ACC112 (cell line): ENCODE measurements around the gene EXOC2.

Source experiments
- H2AFZ ChIP-seq: fragments of 200-600 bp; sonication (generic); one replicate; pipeline ENCODE4 v1.6.0; 2017; ENCODE audit warnings: antibody characterized with exemption, low read length; ENCODE audit not compliant: unreplicated experiment
- H3K27ac ChIP-seq: fragments of 200-600 bp; sonication (generic); 2 replicates; pipeline ENCODE4 v1.5.1; 2014; ENCODE audit warnings: low read depth, mild to moderate bottlenecking, antibody characterized with exemption, low read length, moderate library complexity
- H3K27me3 ChIP-seq: fragments of 200-600 bp; sonication (generic); 2 replicates; pipeline ENCODE4 v1.6.1; 2014; ENCODE audit warnings: mild to moderate bottlenecking, antibody characterized with exemption, low read length, moderate library complexity, mixed read lengths; ENCODE audit not compliant: insufficient read depth
- H3K36me3 ChIP-seq: fragments of 200-600 bp; sonication (generic); 2 replicates; pipeline ENCODE4 v1.6.1; 2016; ENCODE audit warnings: mild to moderate bottlenecking, antibody characterized with exemption, low read length, moderate library complexity, mixed read lengths; ENCODE audit not compliant: insufficient read depth
- H3K4me1 ChIP-seq: fragments of 200-600 bp; sonication (generic); one replicate; pipeline ENCODE4 v1.6.1; 2016; ENCODE audit warnings: low read length, mixed read lengths; ENCODE audit not compliant: insufficient read depth, unreplicated experiment, control insufficient read depth
- H3K4me3 ChIP-seq: fragments of 200-600 bp; sonication (generic); 2 replicates; pipeline ENCODE4 v1.5.1; 2014; ENCODE audit warnings: mild to moderate bottlenecking, low read depth, low read length
- H3K79me2 ChIP-seq: fragments of 200-600 bp; sonication (generic); one replicate; pipeline ENCODE4 v1.6.0; 2016; ENCODE audit warnings: low read length; ENCODE audit not compliant: control insufficient read depth, unreplicated experiment, insufficient read depth

EXOC2 gene, protein sequence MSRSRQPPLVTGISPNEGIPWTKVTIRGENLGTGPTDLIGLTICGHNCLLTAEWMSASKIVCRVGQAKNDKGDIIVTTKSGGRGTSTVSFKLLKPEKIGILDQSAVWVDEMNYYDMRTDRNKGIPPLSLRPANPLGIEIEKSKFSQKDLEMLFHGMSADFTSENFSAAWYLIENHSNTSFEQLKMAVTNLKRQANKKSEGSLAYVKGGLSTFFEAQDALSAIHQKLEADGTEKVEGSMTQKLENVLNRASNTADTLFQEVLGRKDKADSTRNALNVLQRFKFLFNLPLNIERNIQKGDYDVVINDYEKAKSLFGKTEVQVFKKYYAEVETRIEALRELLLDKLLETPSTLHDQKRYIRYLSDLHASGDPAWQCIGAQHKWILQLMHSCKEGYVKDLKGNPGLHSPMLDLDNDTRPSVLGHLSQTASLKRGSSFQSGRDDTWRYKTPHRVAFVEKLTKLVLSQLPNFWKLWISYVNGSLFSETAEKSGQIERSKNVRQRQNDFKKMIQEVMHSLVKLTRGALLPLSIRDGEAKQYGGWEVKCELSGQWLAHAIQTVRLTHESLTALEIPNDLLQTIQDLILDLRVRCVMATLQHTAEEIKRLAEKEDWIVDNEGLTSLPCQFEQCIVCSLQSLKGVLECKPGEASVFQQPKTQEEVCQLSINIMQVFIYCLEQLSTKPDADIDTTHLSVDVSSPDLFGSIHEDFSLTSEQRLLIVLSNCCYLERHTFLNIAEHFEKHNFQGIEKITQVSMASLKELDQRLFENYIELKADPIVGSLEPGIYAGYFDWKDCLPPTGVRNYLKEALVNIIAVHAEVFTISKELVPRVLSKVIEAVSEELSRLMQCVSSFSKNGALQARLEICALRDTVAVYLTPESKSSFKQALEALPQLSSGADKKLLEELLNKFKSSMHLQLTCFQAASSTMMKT

GRCh38 chr6:692858-693722 lies at the start of gene EXOC2:
TSS of gene EXOC2 (minus strand) at chr6:693139. CDS start at chr6:637818, 55,321 bp downstream.
- peaks cover 14% of the 10 kb centered on the region for H3K4me1 ChIP-seq
- H3K27ac ChIP-seq, result no peak within 1 kb of the TSS
- no peaks in the 10 kb centered on the region for H3K36me3 ChIP-seq
- no peaks in the 10 kb centered on the region for H3K27me3 ChIP-seq
- peak within 1 kb of the TSS; percentile 72 for H2AFZ ChIP-seq
- peak within 1 kb of the TSS; percentile 93 for H3K4me3 ChIP-seq
- peaks cover 35% of the 10 kb centered on the region for H3K79me2 ChIP-seq

DNA sequence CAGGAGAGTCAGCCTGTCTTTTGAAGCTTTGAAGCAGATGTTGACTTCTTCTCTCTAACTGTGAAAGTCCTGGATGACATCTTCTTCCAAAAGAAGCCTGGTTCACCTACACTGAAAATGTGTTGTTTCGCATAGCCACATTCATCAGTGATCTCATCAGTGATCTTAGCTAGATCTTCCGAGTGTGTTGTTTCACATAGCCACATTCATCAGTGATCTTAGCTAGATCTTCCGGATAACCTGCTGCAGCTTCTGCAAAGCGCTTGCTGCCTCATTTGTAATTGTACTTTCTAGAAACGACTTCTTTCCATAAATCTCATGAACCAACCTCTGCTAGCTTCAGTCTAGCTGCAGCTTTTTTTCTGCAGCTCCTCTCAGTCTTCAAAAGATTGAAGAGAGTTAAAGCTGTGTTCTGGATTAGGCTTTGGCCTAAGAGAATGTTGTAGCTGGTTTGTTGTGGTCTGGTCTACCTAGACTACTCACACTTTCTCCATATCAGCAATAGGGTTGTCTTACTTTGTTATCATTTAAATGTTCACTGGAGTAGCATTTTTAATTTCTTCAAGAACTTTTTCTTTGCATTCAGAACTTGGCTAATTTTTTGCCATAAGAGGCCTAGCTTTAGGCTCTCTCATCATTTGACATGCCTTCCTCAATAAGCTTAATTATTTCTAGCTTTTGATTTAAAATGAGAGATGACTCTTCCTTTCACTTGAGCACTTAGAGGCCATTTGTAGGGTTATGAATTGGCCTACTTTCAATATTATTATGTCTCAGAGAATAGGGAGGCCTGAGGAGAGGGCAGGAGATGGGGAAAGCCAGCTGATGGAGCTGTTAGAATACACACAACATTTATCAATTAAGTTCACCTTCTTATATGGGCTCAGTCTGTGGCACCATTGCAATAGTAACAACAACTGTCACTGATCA lies 48.7 kb upstream of the EXOC2 start:
- Histone ChIP-seq H3K79me2 (no peaks in the 10 kb centered on the region), H3K4me3 (no peak overlapping the region), H2AFZ (no peak overlapping the region), H3K4me1 (no peaks in the 10 kb centered on the region), H3K27me3 (0 out of 2 replicates have a peak, but pooled peaks cover 3% of the 10 kb centered on the region), H3K36me3 (no peaks in the 10 kb centered on the region), H3K27ac (no peak overlapping the region)

DNA sequence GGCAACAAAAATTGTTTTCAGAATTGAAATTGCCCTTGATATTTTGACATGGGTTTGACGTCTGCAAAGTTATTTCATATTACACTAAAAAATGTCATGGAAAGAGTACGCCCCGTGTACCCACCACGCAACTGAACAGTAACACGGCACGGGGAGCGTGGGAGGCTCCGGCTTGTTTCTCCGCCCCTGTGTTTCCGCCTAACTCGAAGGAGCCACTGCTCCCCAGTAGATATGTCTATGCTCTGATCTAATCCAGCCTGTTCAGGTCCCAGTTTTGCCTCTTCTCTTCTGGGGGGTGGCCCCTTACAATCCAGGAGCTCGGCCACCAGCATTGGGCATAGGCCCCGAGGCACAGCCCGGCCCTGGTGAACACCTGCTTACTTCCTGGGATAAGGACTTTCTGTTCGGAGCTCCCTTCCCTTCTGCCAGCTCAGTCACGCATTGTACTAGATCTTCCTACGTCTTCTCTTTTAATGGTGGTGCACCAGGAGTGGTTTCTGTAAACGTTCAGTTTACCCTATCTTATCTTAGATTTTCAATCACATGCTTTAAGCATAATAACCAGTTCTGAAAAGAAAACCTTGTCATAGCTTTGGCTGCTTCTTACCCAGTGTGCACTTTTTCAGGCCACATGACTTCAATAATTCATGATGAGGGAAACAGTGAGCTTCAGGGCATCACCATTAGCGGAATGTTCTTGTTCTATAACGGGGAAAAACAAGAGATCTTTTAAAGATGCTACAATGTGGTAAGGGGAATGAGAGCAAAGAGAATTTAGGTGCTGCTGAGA lies 43.9 kb upstream of the EXOC2 start:
- Histone ChIP-seq H3K4me1 (no peaks in the 10 kb centered on the region), H3K4me3 (no peak overlapping the region), H3K27me3 (0 out of 2 replicates have a peak, but pooled peaks cover 10% of the 10 kb centered on the region), H3K36me3 (no peaks in the 10 kb centered on the region), H3K79me2 (no peaks in the 10 kb centered on the region), H3K27ac (no peak overlapping the region), H2AFZ (no peak overlapping the region)

DNA sequence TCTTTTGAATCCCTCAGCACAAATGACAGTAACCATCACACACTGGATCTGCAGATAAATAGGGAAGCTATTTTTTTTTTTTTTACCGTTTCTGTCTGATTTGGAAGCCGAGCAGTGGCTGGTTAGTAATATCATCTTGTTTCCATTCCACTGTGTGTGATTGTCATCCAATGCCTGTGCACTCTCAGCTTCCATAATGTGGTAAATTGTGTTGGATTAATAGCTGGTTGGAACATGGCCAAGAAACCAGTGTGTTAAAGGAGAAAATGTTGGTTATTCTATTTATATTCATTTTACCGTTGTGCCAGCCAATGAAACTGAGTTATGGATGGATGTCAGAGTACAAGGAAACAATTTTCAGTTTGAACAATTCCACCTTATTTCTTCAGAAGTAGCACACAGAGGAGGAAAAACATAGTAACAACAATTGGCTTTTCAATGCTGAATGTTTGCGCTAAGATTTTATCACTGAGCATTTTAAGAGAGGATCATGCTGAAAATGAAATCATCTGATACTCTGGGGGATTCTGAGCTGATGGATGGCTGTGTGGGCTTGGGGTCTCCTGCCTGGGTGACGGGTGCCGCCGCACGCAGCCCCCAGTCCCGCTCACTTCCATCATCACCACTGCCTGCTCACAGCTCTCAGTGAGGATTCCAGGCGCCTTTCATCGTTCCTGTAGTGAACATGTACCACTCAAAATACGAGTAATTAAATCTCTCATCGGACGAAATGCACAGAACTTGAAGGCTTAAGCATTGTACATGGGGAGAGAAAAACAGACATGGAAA lies 40.7 kb upstream of the EXOC2 start:
- no peaks in the 10 kb centered on the region for H3K36me3 ChIP-seq

GRCh38 chr6:731924-732323 lies 39.0 kb upstream of the EXOC2 start:
- no peak overlapping the region for H3K4me3 ChIP-seq
- peaks cover 57% of the 10 kb centered on the region for H3K27me3 ChIP-seq
- H3K4me1 ChIP-seq, result no peaks in the 10 kb centered on the region
- no peaks in the 10 kb centered on the region for H3K79me2 ChIP-seq
- H3K27ac ChIP-seq, result no peak overlapping the region
- H3K36me3 ChIP-seq, result no peaks in the 10 kb centered on the region
- H2AFZ ChIP-seq, result no peak overlapping the region

More for the DNA sequence above, 40.7 kb upstream of the EXOC2 start:
- H3K4me3 ChIP-seq, result no peak overlapping the region
- no peaks in the 10 kb centered on the region for H3K4me1 ChIP-seq
- no peak overlapping the region for H2AFZ ChIP-seq
- H3K27me3 ChIP-seq, result peaks cover 41% of the 10 kb centered on the region
- no peak overlapping the region for H3K27ac ChIP-seq
- H3K79me2 ChIP-seq, result no peaks in the 10 kb centered on the region

GRCh38 chr6:729606-730320 lies 36.8 kb upstream of the EXOC2 start:
- Histone ChIP-seq H2AFZ (no peak overlapping the region), H3K27ac (no peak overlapping the region), H3K36me3 (no peaks in the 10 kb centered on the region), H3K79me2 (no peaks in the 10 kb centered on the region), H3K4me3 (no peak overlapping the region), H3K27me3 (peaks cover 78% of the 10 kb centered on the region), H3K4me1 (no peaks in the 10 kb centered on the region)

- no peaks in the 10 kb centered on the region for H3K4me1 ChIP-seq
- H3K27me3 ChIP-seq, result peaks cover 83% of the 10 kb centered on the region
- no peaks in the 10 kb centered on the region for H3K36me3 ChIP-seq
- no peak overlapping the region for H3K27ac ChIP-seq
- H2AFZ ChIP-seq, result no peak overlapping the region
- no peak overlapping the region for H3K4me3 ChIP-seq
- H3K79me2 ChIP-seq, result no peaks in the 10 kb centered on the region
Measured at GRCh38 chr6:727856-728255, 34.9 kb upstream of the EXOC2 start.

DNA sequence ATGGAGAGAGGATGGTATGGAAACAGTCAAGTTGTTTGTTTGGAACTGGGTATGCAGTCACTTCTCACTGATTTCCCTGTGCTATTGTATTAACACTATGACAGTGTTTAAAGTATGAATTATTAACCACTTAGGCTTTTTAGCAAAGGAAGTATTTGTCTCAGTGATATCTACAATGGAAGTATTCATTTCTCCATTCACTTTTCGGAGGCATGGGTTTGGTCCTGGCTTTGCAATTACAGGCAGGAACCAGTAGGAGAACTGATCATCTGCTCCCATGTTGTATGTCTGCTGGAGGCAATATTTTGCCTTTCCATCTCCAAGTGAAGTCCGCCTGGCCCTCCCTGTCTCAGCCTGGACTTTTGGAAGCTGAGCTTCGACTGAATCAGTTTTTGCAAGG lies 30.6 kb upstream of the EXOC2 start:
- no peaks in the 10 kb centered on the region for H3K36me3 ChIP-seq
- H2AFZ ChIP-seq, result no peak overlapping the region
- peaks cover 47% of the 10 kb centered on the region for H3K27me3 ChIP-seq
- no peaks in the 10 kb centered on the region for H3K79me2 ChIP-seq
- H3K4me1 ChIP-seq, result peaks cover 7% of the 10 kb centered on the region
- no peak overlapping the region for H3K4me3 ChIP-seq
- H3K27ac ChIP-seq, result no peak overlapping the region
